ENCODE measurements around the gene SNX5. TPM values are rescaled to one million over a fixed set of nuclear protein-coding genes. Genes with fewer than 3 reads are reported as not detected.

The SNX5 gene
- total and polyA plus RNA-seq, 7 donors, result 59.8 to 113 (median 81.3) TPM

GRCh38 chr20:17964632-17965031, 4.0 kb downstream of the SNX5 start:
- H3K9me3 ChIP-seq, result no peaks in the 10 kb centered on the region
- H3K27me3 ChIP-seq (ENCODE audit: insufficient read depth in 3 of 3, low read length in 2 of 3), result no peaks in the 10 kb centered on the region
- no peaks in the 10 kb centered on the region for H3K36me3 ChIP-seq (ENCODE audit: insufficient read depth in 1 of 2, low read depth in 1 of 2)
- peak overlapping the region; percentile 97 for H3K4me3 ChIP-seq
- ATAC-seq (no peak), DNase-seq (no peak)
- intact Hi-C loops (cut with DNase I), result loop anchor here in 1 of 2 donors (5.0 kb wide), 2 partner anchors 47 to 323 kb away; partner anchors contain the start of gene ZNF133
- H3K4me1 ChIP-seq, result peaks cover 61% of the 10 kb centered on the region
- H3K27ac ChIP-seq, result peak overlapping the region; percentile 98
- TF ChIP-seq CTCF (IDR thresholded peaks at IDR 0.05), result no peak
- 63 to 80% (median 70%) methylated on average over 3 of the region's 3 CpGs for WGBS, 3 donors

GRCh38 chr20:17964073-17964472, 4.5 kb downstream of the SNX5 start:
- H3K27me3 ChIP-seq (ENCODE audit: insufficient read depth in 3 of 3, low read length in 2 of 3), result no peaks in the 10 kb centered on the region
- peak overlapping the region; percentile 98 for H3K27ac ChIP-seq
- intact Hi-C loops (cut with DNase I), result no loop called here
- no peak overlapping the region for H3K4me3 ChIP-seq
- TF ChIP-seq CTCF (IDR thresholded peaks at IDR 0.05), result no peak
- DNase-seq (no peak), ATAC-seq (no peak)
- H3K4me1 ChIP-seq, result peaks cover 61% of the 10 kb centered on the region
- no peaks in the 10 kb centered on the region for H3K9me3 ChIP-seq
- 44 to 50% (median 48%) methylated on average over 1 of the region's 1 CpG for WGBS, 3 donors
- no peaks in the 10 kb centered on the region for H3K36me3 ChIP-seq (ENCODE audit: insufficient read depth in 1 of 2, low read depth in 1 of 2)

- DNase-seq, result no peak
- WGBS, 3 donors, result 78 to 83% (median 81%) methylated on average over 9 of the region's 9 CpGs
- Histone ChIP-seq H3K36me3 (ENCODE audit: insufficient read depth in 1 of 2, low read depth in 1 of 2) (no peaks in the 10 kb centered on the region), H3K4me3 (peak overlapping the region; percentile 3), H3K27ac (peak overlapping the region; percentile 68), H3K4me1 (peaks cover 69% of the 10 kb centered on the region), H3K9me3 (no peaks in the 10 kb centered on the region), H3K27me3 (ENCODE audit: insufficient read depth in 3 of 3, low read length in 2 of 3) (no peaks in the 10 kb centered on the region)
- ATAC-seq, result no peak
- intact Hi-C loops (cut with DNase I), result no loop called here
- no peak for TF ChIP-seq CTCF (IDR thresholded peaks at IDR 0.05)
Observed at GRCh38 chr20:17963114-17963897, 5.3 kb downstream of the SNX5 start.

- DNase-seq (no peak), ATAC-seq (no peak)
- TF ChIP-seq CTCF (IDR thresholded peaks at IDR 0.05), result no peak
- peak overlapping the region; percentile 32 for H3K4me3 ChIP-seq
- H3K4me1 ChIP-seq, result peaks cover 74% of the 10 kb centered on the region
- intact Hi-C loops (cut with DNase I), result no loop called here
- no peaks in the 10 kb centered on the region for H3K9me3 ChIP-seq
- peaks cover 3% of the 10 kb centered on the region in 2 donors for H3K36me3 ChIP-seq (ENCODE audit: insufficient read depth in 1 of 2, low read depth in 1 of 2)
- peak overlapping the region; percentile 68 for H3K27ac ChIP-seq
- H3K27me3 ChIP-seq (ENCODE audit: insufficient read depth in 3 of 3, low read length in 2 of 3), result no peaks in the 10 kb centered on the region
- WGBS, 3 donors, result 10 to 17% (median 11%) methylated on average over 1 of the region's 1 CpG
Observed at GRCh38 chr20:17961587-17961940, 7.0 kb downstream of the SNX5 start.

Data from psoas muscle (tissue), 8 donors.